Fibroblast of peridontal ligament (primary cell): ENCODE results near the gene ZNF354C.

ENCODE experiments used
- DNase-seq: peaks from one replicate; pipeline ENCODE4 v3.0.0-alpha.2; 2010; ENCODE audit errors: extremely low read depth

The ZNF354C gene

GRCh38 chr5:179113945-179114641 is 53.9 kb downstream of the ZNF354C start:
- DNase-seq, result no peak

DNA sequence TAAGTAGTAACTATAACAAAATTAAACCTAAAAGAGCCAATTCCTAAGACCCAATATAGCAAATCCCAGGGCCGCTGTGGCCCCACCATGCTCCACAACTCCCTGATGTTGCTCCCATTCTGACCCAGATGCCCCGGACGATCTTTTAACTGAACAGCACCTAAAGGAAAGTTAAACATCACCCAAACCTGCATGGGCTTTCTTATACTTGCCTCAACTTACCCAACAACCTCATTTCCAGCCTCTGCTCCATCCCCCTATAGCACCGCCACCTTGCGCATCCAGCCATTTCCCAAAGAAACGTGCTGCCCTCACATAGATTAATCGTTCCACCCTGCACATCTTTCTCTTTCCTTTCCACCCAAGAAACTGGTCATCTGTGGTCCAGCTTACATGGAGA is 54.6 kb downstream of the ZNF354C start:
- DNase-seq, result no peak

- DNase-seq, result no peak
Observed at GRCh38 chr5:179115307-179115706, 55.1 kb downstream of the ZNF354C start.

- DNase-seq, result no peak
Observed at GRCh38 chr5:179115845-179116524, 55.8 kb downstream of the ZNF354C start.

- DNase-seq, result no peak
Observed at GRCh38 chr5:179118338-179118737, 58.2 kb downstream of the ZNF354C start.

GRCh38 chr5:179118756-179119414 is 58.7 kb downstream of the ZNF354C start:
- no peak for DNase-seq

- no peak for DNase-seq
Observed at GRCh38 chr5:179119415-179120170, 59.4 kb downstream of the ZNF354C start.

DNA sequence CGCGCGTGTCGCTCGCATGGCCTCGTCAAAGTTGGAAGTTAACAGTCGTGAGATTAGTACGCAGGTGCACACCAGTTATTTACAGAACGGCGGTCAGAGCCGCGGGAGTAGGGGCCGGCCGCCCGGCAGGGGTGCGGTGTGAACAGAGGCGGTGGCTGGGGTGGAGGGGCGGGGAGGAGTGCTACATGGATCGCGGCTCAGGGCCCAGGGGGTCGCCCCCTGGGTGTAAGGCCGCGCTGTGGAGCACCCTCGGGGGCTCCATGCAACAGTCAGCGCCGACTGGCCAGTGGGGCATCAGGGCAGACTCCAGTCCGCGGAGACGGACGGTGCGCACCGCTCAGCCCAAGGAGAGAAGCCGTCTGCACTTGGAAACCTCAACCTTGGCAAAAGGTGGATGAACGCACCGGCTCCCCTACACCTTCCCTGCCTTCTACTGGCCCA is 60.3 kb downstream of the ZNF354C start:
- no peak for DNase-seq

DNA sequence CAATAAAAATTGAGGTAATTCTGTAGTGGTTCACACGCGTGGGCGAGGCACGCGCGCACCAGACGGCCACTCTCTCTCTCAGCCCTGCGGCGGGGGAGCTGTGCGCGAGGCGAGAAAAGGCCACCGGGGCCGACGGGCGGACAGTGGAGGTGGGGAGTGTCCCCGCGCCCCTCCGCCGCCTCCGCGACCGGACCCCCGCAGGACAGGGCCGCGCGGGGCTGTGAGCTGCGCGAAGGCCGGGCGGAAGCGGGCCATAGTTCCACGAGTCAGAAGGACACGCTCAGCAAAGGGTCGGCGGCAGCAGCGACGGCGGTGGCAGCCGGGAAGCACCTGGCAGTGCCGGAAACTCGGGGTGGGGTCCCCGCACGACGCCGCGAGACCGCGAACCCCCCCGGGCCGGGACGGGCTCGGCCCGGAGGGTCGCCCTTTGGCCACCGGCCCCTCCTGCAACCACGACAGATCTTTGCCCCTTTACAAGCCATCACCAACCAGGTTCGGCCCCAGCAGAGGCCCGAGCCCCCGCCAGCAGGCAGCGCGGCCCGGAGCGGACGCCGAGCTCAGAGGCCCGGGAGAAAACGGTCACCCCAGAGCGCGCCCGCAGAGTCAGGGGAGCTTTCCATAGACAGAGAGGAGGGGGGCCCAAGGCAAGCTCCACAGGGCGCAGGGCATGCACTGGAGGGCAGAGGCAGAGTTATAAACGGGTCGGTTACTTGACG is 60.9 kb downstream of the ZNF354C start:
- no peak for DNase-seq

DNA sequence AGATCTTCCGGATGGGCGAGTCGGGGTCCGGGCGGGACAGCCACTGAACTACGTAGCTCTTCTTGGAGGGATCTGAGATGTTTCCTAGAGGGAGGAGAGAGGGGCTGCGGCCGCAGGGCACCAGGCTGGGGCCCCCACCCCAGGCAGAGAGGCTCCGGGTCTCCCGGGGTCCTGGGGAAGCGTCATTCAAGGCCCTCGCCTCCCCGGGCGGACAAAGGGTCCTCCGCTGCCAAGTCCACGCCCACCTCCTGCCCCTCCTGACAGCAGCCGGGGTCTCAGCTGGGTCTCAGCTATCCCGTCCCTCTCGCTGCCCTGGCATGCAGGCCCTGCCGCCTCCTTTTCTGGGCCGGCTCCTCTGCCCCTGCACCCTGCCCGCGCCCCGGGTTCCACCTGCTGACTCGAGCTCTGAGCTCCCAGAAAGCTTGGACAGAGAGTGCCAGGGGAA is 61.5 kb downstream of the ZNF354C start:
- no peak for DNase-seq

- DNase-seq, result no peak
Observed at GRCh38 chr5:179122411-179123108, 62.4 kb downstream of the ZNF354C start.

DNA sequence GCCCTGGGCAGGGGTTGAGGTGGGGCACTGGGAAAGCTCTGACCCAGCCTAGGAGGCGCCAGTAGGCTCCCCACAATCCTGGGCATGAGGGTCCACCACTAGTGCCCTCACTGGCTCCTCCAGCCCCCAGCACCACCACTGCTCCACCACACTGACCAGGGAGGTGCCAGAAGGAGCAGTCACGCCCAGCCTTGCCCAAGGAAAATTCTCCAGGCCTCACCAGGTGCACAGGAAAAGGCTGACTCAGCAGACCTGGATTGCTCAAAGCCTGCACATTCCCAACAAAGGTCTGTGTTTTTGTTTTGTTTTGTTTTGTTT is 62.9 kb downstream of the ZNF354C start:
- no peak for DNase-seq

DNA sequence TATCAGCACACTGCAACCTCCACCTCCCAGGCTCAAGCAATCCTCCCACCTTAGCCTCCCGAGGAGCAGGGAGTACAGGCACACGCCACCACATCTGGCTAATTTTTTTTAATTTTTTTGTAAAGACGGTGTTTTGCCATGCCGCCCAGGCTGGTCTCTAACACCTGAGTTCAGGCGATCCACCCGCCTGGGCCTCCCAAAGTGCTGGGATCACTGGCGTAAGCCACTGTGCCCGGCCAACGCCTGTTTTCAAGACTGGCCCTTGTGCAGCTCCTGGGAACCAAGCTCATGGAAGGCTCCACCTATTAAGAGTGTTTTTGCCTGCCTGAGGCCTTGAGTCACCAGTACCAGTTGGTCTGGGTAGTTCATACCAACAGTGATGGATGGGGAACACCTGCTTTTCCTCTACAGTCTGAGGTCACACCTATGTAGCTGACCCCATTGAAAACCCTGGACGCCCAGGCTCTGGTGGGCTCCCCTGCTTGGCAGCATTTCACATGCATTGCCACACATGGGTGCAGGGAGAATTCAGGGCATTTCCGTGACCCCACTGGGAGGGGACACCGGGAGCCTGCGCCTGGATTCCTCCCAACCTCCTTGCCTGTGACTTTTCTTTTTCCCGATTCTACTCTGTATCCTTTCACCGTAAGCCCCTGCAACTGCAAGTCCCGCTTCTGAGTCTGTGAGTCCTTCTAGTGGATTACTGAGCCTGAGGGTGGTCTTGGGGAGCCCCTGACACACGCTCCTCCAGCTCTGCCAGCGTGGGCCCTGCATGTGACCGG is 63.5 kb downstream of the ZNF354C start:
- no peak for DNase-seq

DNA sequence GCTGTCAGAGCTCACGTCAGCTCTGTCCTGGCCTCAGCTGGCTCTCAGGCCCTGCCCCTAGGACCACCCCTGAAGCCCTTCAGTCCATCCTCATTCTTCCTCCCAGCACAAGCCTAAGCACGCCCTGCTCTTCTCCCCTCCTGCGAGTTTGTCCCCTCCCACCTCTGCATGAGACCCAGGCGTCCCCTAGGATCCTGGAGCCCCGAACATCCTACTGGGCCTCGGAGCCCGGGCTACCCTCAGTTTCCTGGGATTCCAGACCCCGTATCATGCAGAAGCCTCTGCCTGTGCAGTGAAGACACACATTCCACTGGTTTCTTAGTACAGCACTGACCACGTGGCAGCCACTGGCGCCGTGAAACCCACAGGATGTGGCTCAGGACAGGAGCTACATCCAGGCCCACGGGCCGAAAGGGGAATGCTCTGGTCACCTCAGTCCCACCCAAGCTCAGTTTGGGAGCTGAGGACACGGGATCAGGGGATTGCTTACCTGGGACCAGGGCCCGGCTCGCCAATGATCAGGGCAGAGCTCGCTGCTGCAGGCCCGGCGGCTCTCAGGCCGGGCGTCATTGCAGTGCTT is 64.2 kb downstream of the ZNF354C start:
- DNase-seq, result no peak

DNA sequence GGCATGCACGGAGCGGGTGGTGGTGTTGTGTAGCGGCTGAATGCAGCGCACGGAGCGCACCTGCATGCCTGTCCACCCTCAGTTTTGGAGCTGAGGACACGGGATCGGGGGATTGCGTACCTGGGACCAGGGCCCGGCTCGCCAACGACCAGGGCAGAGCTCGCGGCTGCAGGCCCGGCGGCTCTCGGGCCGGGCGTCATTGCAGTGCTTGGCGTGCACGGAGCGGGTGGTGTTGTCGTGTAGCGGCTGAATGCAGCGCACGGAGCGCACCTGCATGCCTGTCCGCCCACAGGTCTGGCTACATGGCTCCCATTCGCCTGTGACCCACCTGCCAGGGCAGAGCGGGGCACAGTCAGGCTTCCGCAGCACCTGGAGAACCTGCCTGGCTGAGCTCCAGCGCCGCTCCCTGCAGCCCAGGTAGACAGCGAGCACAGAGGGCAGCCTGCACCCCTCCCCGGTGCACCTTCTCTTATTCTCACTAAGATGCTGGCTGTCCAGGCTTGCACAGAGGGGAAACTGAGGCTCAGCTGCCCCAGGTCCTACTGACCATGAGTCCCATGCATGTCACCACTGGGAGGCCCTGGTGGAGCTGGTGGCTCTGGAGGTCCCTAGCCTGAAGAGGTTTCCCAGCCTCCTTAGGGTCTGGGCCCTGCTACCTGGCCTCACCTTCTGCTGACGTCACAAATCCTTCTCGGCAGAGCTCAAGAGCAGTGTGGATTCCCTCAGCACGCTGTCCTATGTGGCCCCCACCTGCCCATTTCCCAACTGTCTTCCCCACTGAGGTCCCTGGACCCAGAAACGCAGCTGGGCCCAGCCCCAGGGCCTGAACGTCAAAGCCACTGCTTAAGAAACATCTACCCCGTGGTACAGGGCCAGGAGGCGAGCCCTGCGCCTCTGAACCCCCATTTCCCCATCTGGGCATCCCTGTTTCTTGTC is 64.9 kb downstream of the ZNF354C start:
- DNase-seq, result no peak

DNA sequence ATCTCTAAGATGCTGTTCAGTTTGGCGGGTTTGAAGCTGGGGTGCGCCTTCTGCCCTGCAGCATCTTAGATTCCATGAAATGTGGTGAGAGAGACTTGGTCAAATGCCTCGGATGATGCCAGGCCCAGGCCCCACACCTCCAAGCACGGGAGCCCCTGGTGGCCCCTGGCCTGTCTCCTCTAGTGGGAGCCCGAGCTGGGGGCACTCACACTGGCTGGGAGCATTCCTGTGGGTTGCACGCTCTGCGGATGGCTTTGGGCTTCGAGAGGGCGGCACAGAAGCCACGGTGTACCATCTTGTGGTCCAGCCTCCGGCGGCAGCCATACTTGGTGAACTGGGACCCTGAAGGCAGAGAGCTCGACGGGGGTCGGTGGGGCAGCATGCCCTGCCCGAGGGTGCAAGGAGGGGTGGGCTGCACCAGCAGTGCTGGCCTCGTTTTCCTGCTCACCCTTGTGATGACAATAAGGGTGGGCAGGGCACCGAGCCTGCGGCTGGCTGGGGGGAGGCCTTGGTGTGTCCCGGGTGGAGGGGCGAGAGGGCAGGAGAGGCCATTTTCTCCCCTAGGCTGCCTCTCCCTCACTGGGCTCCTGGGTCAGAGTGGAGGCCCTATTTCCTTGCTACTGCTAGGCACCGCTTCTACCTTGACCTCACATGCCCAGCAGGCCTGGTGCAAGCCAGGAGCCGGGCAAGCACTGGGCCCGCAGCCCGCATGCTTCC is 65.8 kb downstream of the ZNF354C start:
- DNase-seq, result no peak

DNA sequence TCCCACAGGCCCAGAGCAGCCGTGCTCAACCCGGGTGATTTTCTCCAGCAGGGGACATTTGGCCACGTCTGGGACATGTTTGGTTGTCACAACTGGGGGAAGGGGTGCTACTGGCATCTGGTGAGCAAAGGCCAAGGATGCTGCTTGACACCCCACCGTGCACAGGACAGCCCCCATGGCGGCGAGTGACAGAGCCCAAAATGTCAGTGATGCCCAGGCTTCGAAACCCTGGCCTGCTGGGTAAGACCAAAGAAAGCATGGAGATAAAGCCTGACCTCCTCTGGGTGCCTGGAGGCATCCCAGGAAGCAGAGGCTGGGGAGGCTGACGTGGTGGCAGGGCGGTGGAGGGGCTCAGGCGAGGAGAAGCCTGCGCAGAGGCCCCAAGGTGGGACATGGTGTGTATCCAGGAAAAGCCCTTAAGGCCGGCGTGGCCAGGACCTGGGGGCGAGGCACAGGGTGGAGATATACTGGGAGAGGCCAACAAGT is 66.4 kb downstream of the ZNF354C start:
- no peak for DNase-seq
